T-cell (primary cell): Measurements from ENCODE around the gene LRRC4B. TPM values are rescaled to one million over a fixed set of nuclear protein-coding genes. Genes with fewer than 3 reads are reported as not detected.
"Not testable (repeated sequence)": the region's sequence is repeated elsewhere in the genome, so short reads cannot be mapped to it uniquely, and the experiment has no call there.

Experiments used
- ATAC-seq, 4 experiments: fragments of 200-7000 bp in 3 of 4; fragments of 150-1000 bp in 1 of 4; cut with Tn5 transposase; replicated peaks in 1 of 4; 1 replicate in 3 of 4; 2 replicates in 1 of 4; pipeline ENCODE4 v1.10.0; 2021; ENCODE audit warnings: moderate library complexity in 3 of 4, mild to moderate bottlenecking in 2 of 4, moderate number of reproducible peaks in 1 of 4
- CTCF ChIA-PET, 2 donors: fragments of 300-600 bp; sonication (Branson Sonifier 250); formaldehyde crosslinking; loops; one replicate each; lab custom pipeline; 2022; ENCODE audit warnings: antibody characterized with exemption in 2 of 2; lab: Charles Lee
- POLR2A ChIA-PET, 2 donors: fragments of 300-600 bp; sonication (Branson Sonifier 250); formaldehyde crosslinking; loops; one replicate each; lab custom pipeline; 2022; ENCODE audit warnings: antibody characterized with exemption in 2 of 2; lab: Charles Lee
- DNase-seq, 35 experiments: peaks; one replicate each; pipeline versions ENCODE4 v3.0.0 to v3.0.0-alpha.2; 2013 to 2023
- H3K27ac ChIP-seq: one replicate; pipeline ENCODE4 v1.5.1; 2013; ENCODE audit warnings: low read length
- H3K27me3 ChIP-seq, 2 experiments: replicated peaks in 1 of 2; 1 replicate in 1 of 2; 2 replicates in 1 of 2; pipeline versions ENCODE4 v1.6.1 to v1.7.0; 2013; ENCODE audit warnings: low read length in 1 of 2, mixed read lengths in 1 of 2; ENCODE audit not compliant: control insufficient read depth in 2 of 2, insufficient read depth in 2 of 2; ENCODE audit errors: extremely low read depth in 1 of 2
- H3K36me3 ChIP-seq, 2 donors: 1 replicate in 1 of 2; 2 replicates in 1 of 2; pipeline versions ENCODE4 v1.6.1 to v1.7.0; 2013; ENCODE audit warnings: low read length in 1 of 2; ENCODE audit not compliant: control insufficient read depth in 2 of 2, insufficient read depth in 1 of 2; ENCODE audit errors: extremely low read depth in 1 of 2
- H3K4me1 ChIP-seq, 2 experiments: 1 replicate in 1 of 2; 2 replicates in 1 of 2; pipeline versions ENCODE4 v1.6.1 to v1.7.0; 2013; ENCODE audit warnings: low read length in 2 of 2, mixed read lengths in 1 of 2; ENCODE audit not compliant: insufficient read depth in 2 of 2, control insufficient read depth in 1 of 2; ENCODE audit errors: extremely low read depth in 1 of 2
- H3K4me3 ChIP-seq, 2 donors: 1 replicate in 1 of 2; 2 replicates in 1 of 2; pipeline versions ENCODE4 v1.5.1 to v1.7.0; 2013; ENCODE audit warnings: mild to moderate bottlenecking in 2 of 2, low read length in 1 of 2, moderate library complexity in 1 of 2; ENCODE audit not compliant: control insufficient read depth in 1 of 2; ENCODE audit errors: extremely low read depth in 1 of 2
- H3K9me3 ChIP-seq: 2 replicates; pipeline ENCODE4 v1.7.0; 2013
- H3K27ac Mint-ChIP-seq, 2 donors: one replicate each; pipeline ENCODE4 v1.8.0; 2020 to 2021; ENCODE audit warnings: mild to moderate bottlenecking in 2 of 2, mixed read lengths in 2 of 2
- H3K27me3 Mint-ChIP-seq, 2 donors: one replicate each; pipeline ENCODE4 v1.8.0; 2021 to 2022; ENCODE audit warnings: mixed read lengths in 2 of 2
- H3K36me3 Mint-ChIP-seq: one replicate; pipeline ENCODE4 v1.8.0; 2021; ENCODE audit warnings: mixed read lengths
- H3K4me1 Mint-ChIP-seq, 3 donors: one replicate each; pipeline ENCODE4 v1.8.0; 2020 to 2022; ENCODE audit warnings: mixed read lengths in 3 of 3, mild to moderate bottlenecking in 1 of 3
- H3K4me3 Mint-ChIP-seq, 3 donors: one replicate each; pipeline ENCODE4 v1.8.0; 2020 to 2022; ENCODE audit warnings: mild to moderate bottlenecking in 3 of 3, mixed read lengths in 3 of 3, moderate library complexity in 3 of 3
- H3K9me3 Mint-ChIP-seq, 3 donors: one replicate each; pipeline ENCODE4 v1.8.0; 2020 to 2022; ENCODE audit warnings: mixed read lengths in 3 of 3
- WGBS: methylation state at CpG from one replicate; pipeline ENCODE4 v1.1.5; 2013; ENCODE audit warnings: missing lambda C conversion rate; ENCODE audit not compliant: insufficient coverage; 5-methylcytosine and 5-hydroxymethylcytosine counted together
- total RNA-seq, 35 experiments: library from RNA in 6 of 35; stranded (reverse) in 6 of 35; fragments of 120-200 nt in 1 of 35; gene quantifications; one replicate each; pipeline versions ENCODE4 v1.2.1 to v1.2.4 and lab custom pipeline; 2013 to 2026

LRRC4B gene
- total RNA-seq, 5 donors from 2014 or later (not counting 1 experiment from before 2014, with no cell fraction given): not detected

DNA sequence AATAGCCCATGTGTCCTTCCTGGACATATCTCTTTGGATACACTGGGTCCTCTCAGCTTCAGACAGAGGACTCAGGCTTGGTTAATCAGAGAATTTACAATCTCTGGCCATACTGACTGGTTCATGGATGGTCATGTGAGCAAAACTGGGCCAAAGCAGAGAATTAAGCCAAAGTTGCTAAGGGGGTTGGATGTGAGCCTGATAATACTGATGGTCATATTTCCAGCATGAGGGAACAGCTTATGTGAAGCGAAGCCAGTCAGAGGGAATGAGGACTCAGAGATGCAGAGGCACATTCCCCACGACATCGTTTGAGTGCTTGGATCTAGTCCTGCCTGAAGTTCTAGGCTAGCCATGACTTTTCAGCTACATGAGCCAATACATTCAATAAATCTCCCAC is 22.0 kb upstream of the LRRC4B start:
- no peak overlapping the region for H3K27ac ChIP-seq
- H3K4me1 Mint-ChIP-seq: no peaks in the 10 kb centered on the region
- no peaks in the 10 kb centered on the region for H3K4me1 ChIP-seq
- H3K4me3 ChIP-seq: no peak overlapping the region
- H3K36me3 ChIP-seq: no peaks in the 10 kb centered on the region
- peaks cover 2 to 19% of the 10 kb centered on the region in 2 experiments for H3K27me3 ChIP-seq
- peaks cover 14 to 16% of the 10 kb centered on the region in 2 donors for H3K27me3 Mint-ChIP-seq
- H3K27ac Mint-ChIP-seq: no peak overlapping the region
- H3K9me3 ChIP-seq: no peaks in the 10 kb centered on the region
- POLR2A ChIA-PET: no interaction called here
- H3K9me3 Mint-ChIP-seq: no peaks in the 10 kb centered on the region
- no peak for DNase-seq
- 100% methylated on average over 2 of the region's 3 CpGs for WGBS
- no peak overlapping the region for H3K4me3 Mint-ChIP-seq
- CTCF ChIA-PET: no interaction called here
- ATAC-seq: no peak
- H3K36me3 Mint-ChIP-seq: no peaks in the 10 kb centered on the region

DNA sequence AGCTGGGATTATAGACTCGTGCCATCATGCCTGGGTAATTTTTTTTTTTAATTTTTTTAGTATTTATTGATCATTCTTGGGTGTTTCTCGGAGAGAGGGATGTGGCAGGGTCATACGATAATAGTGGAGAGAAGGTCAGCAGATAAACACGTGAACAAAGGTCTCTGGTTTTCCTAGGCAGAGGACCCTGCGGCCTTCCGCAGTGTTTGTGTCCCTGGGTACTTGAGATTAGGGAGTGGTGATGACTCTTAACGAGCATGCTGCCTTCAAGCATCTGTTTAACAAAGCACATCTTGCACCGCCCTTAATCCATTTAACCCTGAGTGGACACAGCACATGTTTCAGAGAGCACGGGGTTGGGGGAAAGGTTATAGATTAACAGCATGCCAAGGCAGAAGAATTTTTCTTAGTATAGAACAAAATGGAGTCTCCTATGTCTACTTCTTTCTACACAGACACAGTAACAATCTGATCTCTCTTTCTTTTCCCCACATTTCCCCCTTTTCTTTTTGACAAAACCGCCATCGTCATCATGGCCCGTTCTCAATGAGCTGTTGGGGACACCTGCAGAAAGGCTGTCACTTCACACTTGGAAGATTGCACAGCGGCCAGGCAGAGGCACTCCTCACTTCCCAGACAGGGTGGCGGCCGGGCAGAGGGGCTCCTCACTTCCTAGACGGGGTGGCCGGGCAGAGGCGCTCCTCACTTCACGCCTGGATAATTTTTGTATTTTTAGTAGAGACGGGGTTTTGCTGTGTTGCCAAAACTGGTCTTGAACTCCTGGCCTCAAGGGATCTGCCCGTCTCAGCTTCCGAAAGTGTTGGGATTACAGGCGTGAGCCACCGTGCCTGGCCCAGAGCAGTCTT is 13.8 kb upstream of the LRRC4B start:
- H3K9me3 Mint-ChIP-seq, H3K36me3 ChIP-seq, H3K36me3 Mint-ChIP-seq, CTCF ChIA-PET, H3K4me3 Mint-ChIP-seq, H3K4me1 ChIP-seq, ATAC-seq, H3K4me3 ChIP-seq, H3K4me1 Mint-ChIP-seq, DNase-seq, H3K27ac ChIP-seq, H3K27ac Mint-ChIP-seq, POLR2A ChIA-PET, H3K9me3 ChIP-seq: not testable (repeated sequence)
- WGBS: 93% methylated on average over 6 of the region's 24 CpGs
- H3K27me3 Mint-ChIP-seq: peaks cover 26 to 30% of the 10 kb centered on the region in 2 donors
- peaks cover 0 to 40% of the 10 kb centered on the region in 2 experiments for H3K27me3 ChIP-seq

DNA sequence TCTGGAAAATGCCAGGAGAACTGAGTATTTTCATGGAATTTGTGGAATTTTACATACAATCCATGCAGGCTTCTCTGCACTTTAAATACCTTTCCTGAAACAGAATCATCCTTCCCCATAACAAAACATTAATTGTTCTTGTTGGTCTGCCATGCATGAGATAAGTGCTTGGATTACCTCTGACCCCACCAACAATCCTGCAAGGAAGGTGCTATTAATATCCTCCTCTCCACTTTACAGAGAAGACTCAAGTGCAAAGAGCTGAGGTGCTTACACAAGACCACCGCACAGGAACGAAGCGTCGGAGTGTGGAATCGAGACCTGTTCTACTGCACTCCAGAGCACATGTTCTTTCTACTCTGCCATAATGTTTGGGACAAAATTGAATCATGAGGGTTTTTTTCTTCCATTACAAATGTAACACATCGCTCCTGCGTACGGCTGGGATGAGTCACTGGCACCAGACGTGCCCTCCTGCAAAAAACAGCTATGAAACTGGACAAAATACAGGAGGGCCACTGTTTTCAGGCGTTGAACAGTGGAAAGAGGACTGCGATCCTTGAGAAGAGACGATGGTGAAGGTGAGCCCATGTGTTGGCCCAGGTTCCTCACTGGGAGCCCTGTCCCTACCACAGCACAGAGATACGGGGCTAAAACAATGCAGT is 12.9 kb upstream of the LRRC4B start:
- ATAC-seq (no peak), DNase-seq (no peak)
- H3K4me1 Mint-ChIP-seq: no peaks in the 10 kb centered on the region
- H3K4me3 Mint-ChIP-seq: no peak overlapping the region
- no peak overlapping the region for H3K4me3 ChIP-seq
- peaks cover 0 to 36% of the 10 kb centered on the region in 2 experiments for H3K27me3 ChIP-seq
- ChIA-PET CTCF (no interaction called here), POLR2A (no interaction called here)
- H3K9me3 Mint-ChIP-seq: no peaks in the 10 kb centered on the region
- H3K27ac Mint-ChIP-seq: no peak overlapping the region
- H3K36me3 Mint-ChIP-seq: no peaks in the 10 kb centered on the region
- 33% methylated on average over 2 of the region's 13 CpGs for WGBS
- no peak overlapping the region for H3K27ac ChIP-seq
- H3K9me3 ChIP-seq: no peaks in the 10 kb centered on the region
- H3K4me1 ChIP-seq: no peaks in the 10 kb centered on the region
- no peaks in the 10 kb centered on the region for H3K36me3 ChIP-seq
- H3K27me3 Mint-ChIP-seq: peaks cover 26% of the 10 kb centered on the region in 2 donors

DNA sequence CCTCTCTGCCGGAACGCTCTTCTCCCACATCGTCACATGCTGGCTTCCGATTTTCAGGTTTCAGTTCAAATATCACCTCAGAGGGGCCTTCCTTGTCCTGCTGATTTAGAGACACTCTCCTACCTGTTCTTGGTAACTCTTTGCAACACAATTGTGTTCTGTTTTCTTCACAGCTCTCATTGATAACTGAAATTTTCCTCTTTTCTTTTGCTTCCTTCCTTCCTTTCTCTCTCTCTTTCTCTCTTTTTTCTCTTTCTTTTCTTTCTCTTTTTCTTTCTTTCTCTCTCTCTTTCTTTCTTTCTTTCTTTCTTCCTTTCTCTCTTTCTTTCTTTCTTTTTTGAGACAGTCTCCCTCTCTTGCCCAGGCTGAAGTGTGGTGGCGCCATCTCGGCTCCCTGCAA is 12.0 kb upstream of the LRRC4B start:
- no peaks in the 10 kb centered on the region for H3K4me1 ChIP-seq
- no peak for ATAC-seq
- ChIA-PET CTCF (interaction anchor here in 1 of 2 donors (0.7 kb wide), 1 partner anchor 286 kb away, joined by 4 read pairs; no protein-coding TSS in a partner anchor), POLR2A (no interaction called here)
- Mint-ChIP-seq H3K9me3 (no peaks in the 10 kb centered on the region), H3K36me3 (no peaks in the 10 kb centered on the region), H3K27me3 (peaks cover 23 to 26% of the 10 kb centered on the region in 2 donors), H3K4me1 (no peaks in the 10 kb centered on the region), H3K4me3 (no peak overlapping the region), H3K27ac (no peak overlapping the region)
- H3K27ac ChIP-seq: no peak overlapping the region
- no peak overlapping the region for H3K4me3 ChIP-seq
- H3K27me3 ChIP-seq: peaks cover 0 to 30% of the 10 kb centered on the region in 2 experiments
- no peaks in the 10 kb centered on the region for H3K9me3 ChIP-seq
- WGBS: 94% methylated on average over 4 of the region's 6 CpGs
- no peak for DNase-seq
- H3K36me3 ChIP-seq: no peaks in the 10 kb centered on the region

DNA sequence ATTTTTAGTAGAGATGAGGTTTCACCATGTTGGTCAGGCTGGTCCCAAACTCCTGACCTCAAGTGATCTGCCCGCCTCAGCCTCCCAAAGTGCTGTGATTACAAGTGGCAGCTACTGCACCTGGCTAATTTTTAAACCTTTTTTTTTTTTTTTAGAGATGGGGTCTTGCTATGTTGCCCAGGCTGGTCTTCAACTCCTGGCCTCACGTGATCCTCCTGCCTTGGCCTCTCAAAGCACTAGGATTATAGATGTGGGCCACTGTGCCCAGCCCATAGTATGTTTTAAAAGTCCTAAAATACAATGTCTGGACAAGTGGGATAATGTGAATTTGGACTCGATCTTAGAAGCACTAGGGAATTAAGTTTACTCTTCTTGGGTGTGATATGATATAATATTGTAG is 8.5 kb upstream of the LRRC4B start:
- peaks cover 22 to 24% of the 10 kb centered on the region in 2 donors for H3K27me3 Mint-ChIP-seq
- no CpG with 5 or more reads among the region's 3 CpGs for WGBS
- DNase-seq: not testable (repeated sequence)

DNA sequence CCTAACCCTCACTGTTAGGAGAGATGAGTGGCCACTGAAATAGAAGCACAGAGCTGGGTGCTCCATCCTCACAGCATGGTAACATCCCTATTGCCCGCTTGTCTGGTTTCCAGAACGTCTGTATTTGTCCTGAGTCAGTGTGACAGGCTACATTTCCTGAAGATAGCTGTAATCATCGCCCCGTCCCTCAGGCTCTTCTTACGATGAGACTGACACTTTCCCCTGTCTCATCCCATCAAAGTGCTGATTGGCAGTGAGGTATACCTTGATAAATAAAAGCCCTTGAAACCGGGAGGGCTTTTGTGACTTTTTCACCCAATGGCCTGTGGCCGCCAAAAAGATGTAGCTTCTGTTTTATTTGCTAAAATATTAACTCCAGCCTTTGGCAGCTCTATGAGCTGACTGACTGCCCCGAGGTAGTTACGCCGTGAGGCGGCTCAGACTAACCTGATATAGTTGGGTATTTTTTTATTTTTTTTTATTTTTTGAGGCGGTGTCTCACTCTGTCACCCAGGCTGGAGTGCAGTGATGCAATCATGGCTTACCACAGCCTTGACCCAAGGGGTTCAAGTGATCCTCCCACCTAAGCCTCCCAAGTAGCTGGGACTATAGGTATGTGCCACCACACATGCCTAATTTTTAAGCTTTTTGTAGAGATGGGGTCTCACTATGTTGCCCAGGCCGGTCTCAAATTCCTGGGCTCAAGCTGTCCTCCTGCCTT is 5.7 kb upstream of the LRRC4B start:
- ChIA-PET CTCF (no interaction called here), POLR2A (no interaction called here)
- 46% methylated on average over 4 of the region's 13 CpGs for WGBS
- Histone ChIP-seq H3K27me3 (peaks cover 0 to 17% of the 10 kb centered on the region in 2 experiments), H3K36me3 (no peaks in the 10 kb centered on the region), H3K4me1 (no peaks in the 10 kb centered on the region), H3K9me3 (no peaks in the 10 kb centered on the region), H3K4me3 (no peak overlapping the region), H3K27ac (no peak overlapping the region)
- H3K4me1 Mint-ChIP-seq: peaks cover 0 to 2% (median 2%) of the 10 kb centered on the region in 3 donors
- no peaks in the 10 kb centered on the region for H3K36me3 Mint-ChIP-seq
- H3K27ac Mint-ChIP-seq: no peak overlapping the region
- ATAC-seq (no peak), DNase-seq (no peak)
- no peak overlapping the region for H3K4me3 Mint-ChIP-seq
- H3K27me3 Mint-ChIP-seq: peaks cover 28 to 33% of the 10 kb centered on the region in 2 donors
- no peaks in the 10 kb centered on the region for H3K9me3 Mint-ChIP-seq

More for the DNA sequence above, 8.5 kb upstream of the LRRC4B start:
- H3K9me3 Mint-ChIP-seq, H3K4me1 ChIP-seq, H3K4me1 Mint-ChIP-seq, POLR2A ChIA-PET, H3K4me3 Mint-ChIP-seq, H3K27me3 ChIP-seq, H3K36me3 Mint-ChIP-seq, H3K36me3 ChIP-seq, H3K27ac ChIP-seq, ATAC-seq, H3K27ac Mint-ChIP-seq, H3K4me3 ChIP-seq, H3K9me3 ChIP-seq, CTCF ChIA-PET: not testable (repeated sequence)
